GM23338 (cell line): ENCODE results near the gene FGGY. TPM values are rescaled to one million over a fixed set of nuclear protein-coding genes. Genes with fewer than 3 reads are reported as not detected.

Source experiments
- ATAC-seq: fragments of 200-7000 bp; cut with Tn5 transposase; 3 replicates; pipeline ENCODE4 v1.9.1; 2020
- DNase-seq: peaks from one replicate; pipeline ENCODE4 v3.0.0-alpha.2; 2015; ENCODE audit warnings: low spot score
- H2AFZ ChIP-seq: fragments of 200-600 bp; sonication (generic); 2 replicates; pipeline ENCODE4 v1.8.0; 2016; ENCODE audit warnings: antibody characterized with exemption, mild to moderate bottlenecking, moderate library complexity
- H3F3A ChIP-seq: fragments of 200-600 bp; sonication (generic); replicated peaks from 2 replicates; pipeline ENCODE4 v1.8.0; 2017; ENCODE audit warnings: antibody characterized with exemption, mixed run types, low read depth
- H3K27ac ChIP-seq: fragments of 200-600 bp; sonication (generic); 2 replicates; pipeline ENCODE4 v1.6.1; 2016; ENCODE audit warnings: low read depth
- H3K27me3 ChIP-seq: fragments of 200-600 bp; sonication (generic); 2 replicates; pipeline ENCODE4 v1.8.0; 2016; ENCODE audit warnings: mild to moderate bottlenecking, mixed run types, moderate library complexity; ENCODE audit not compliant: insufficient read depth
- H3K36me3 ChIP-seq: fragments of 200-600 bp; sonication (generic); 2 replicates; pipeline ENCODE4 v1.8.0; 2016; ENCODE audit warnings: mild to moderate bottlenecking; ENCODE audit not compliant: insufficient read depth
- H3K4me1 ChIP-seq: fragments of 200-600 bp; sonication (generic); 2 replicates; pipeline ENCODE4 v1.8.0; 2016; ENCODE audit warnings: mild to moderate bottlenecking, moderate library complexity; ENCODE audit not compliant: insufficient read depth
- H3K4me2 ChIP-seq: fragments of 200-600 bp; sonication (generic); 2 replicates; pipeline ENCODE4 v1.7.1; 2017; ENCODE audit warnings: mixed run types
- H3K4me3 ChIP-seq: fragments of 200-600 bp; sonication (generic); 2 replicates; pipeline ENCODE4 v1.6.1; 2016; ENCODE audit warnings: mixed run types
- H3K79me2 ChIP-seq: fragments of 200-600 bp; sonication (generic); replicated peaks from 2 replicates; pipeline ENCODE4 v1.8.0; 2017; ENCODE audit warnings: mild to moderate bottlenecking; ENCODE audit not compliant: insufficient read depth
- H3K9me2 ChIP-seq: fragments of 200-600 bp; sonication (generic); 2 replicates; pipeline ENCODE4 v1.8.0; 2017; ENCODE audit not compliant: insufficient read depth
- H4K20me1 ChIP-seq: fragments of 200-600 bp; sonication (generic); replicated peaks from 2 replicates; pipeline ENCODE4 v1.8.0; 2017; ENCODE audit warnings: mild to moderate bottlenecking; ENCODE audit not compliant: insufficient read depth
- H3K27ac Mint-ChIP-seq: 2 replicates; pipeline ENCODE4 v1.8.0; 2020; ENCODE audit warnings: inconsistent platforms, mild to moderate bottlenecking, moderate library complexity, mixed read lengths
- H3K27me3 Mint-ChIP-seq: 3 replicates; pipeline ENCODE4 v1.8.0; 2022; ENCODE audit warnings: low read depth, mild to moderate bottlenecking, moderate library complexity, mixed read lengths, inconsistent platforms; ENCODE audit not compliant: insufficient read depth, poor library complexity
- H3K36me3 Mint-ChIP-seq: 3 replicates; pipeline ENCODE4 v1.8.0; 2021; ENCODE audit warnings: low read depth, mild to moderate bottlenecking, inconsistent platforms, moderate library complexity, mixed read lengths
- H3K4me1 Mint-ChIP-seq: 3 replicates; pipeline ENCODE4 v1.8.0; 2020; ENCODE audit warnings: mild to moderate bottlenecking, inconsistent platforms, mixed read lengths
- H3K4me3 Mint-ChIP-seq: 3 replicates; pipeline ENCODE4 v1.8.0; 2021; ENCODE audit warnings: moderate library complexity, mild to moderate bottlenecking, inconsistent platforms, mixed read lengths
- H3K9me3 Mint-ChIP-seq: 3 replicates; pipeline ENCODE4 v1.8.0; 2020; ENCODE audit warnings: moderate library complexity, mild to moderate bottlenecking, inconsistent platforms, mixed read lengths
- CREB1 ChIP-seq: fragments of 250-450 bp; sonication (Bioruptor Pico); IDR thresholded peaks from 2 replicates; pipeline ENCODE4 v1.5.0; 2020; ENCODE audit warnings: low read depth, mild to moderate bottlenecking, moderate library complexity
- EZH2 ChIP-seq: fragments of 200-600 bp; sonication (generic); IDR thresholded peaks from one replicate; pipeline ENCODE4 v1.8.0; 2017; ENCODE audit warnings: antibody characterized with exemption, mild to moderate bottlenecking, low read depth; ENCODE audit not compliant: unreplicated experiment
- EZH2phosphoT487 ChIP-seq: fragments of 200-600 bp; sonication (generic); IDR thresholded peaks from one replicate; pipeline ENCODE4 v1.8.1; 2018; ENCODE audit warnings: antibody characterized with exemption; ENCODE audit not compliant: unreplicated experiment
- NANOG ChIP-seq: IDR thresholded peaks from 2 replicates; pipeline ENCODE4 v1.6.1; 2016; ENCODE audit warnings: antibody characterized with exemption, borderline replicate concordance
- POLR2AphosphoS5 ChIP-seq: IDR thresholded peaks from 2 replicates; pipeline ENCODE4 v1.6.1; 2016; ENCODE audit warnings: antibody characterized with exemption, low read depth
- STAT1 ChIP-seq: IDR thresholded peaks from one replicate; pipeline ENCODE4 v1.6.1; 2016; ENCODE audit warnings: antibody characterized with exemption; ENCODE audit not compliant: unreplicated experiment
- ZNF114 ChIP-seq: fragments of 250-450 bp; sonication (Bioruptor Pico); IDR thresholded peaks from 2 replicates; pipeline ENCODE4 v1.5.0; 2020; ENCODE audit warnings: mild to moderate bottlenecking, moderate library complexity
- ZNF462 ChIP-seq: fragments of 250-450 bp; sonication (Bioruptor Pico); IDR thresholded peaks from 2 replicates; pipeline ENCODE4 v1.5.0; 2020; ENCODE audit warnings: mild to moderate bottlenecking, moderate library complexity
- polyA plus RNA-seq: library from polyadenylated mRNA; unstranded; fragments of >200 nt; fragmentation: Nextera tagmentation; extraction: Ambion mirVana; gene quantifications from 2 replicates; pipeline ENCODE4 v1.2.1, GENCODE V29; 2016
- total RNA-seq: library from RNA; depleted of rRNA; stranded (reverse); fragments of >200 nt; shearing (Covaris generic); gene quantifications from 2 replicates; pipeline ENCODE4 v1.2.3, GENCODE V29; 2014
- TF ChIP-seq, protein P1 (sequence below): IDR thresholded peaks from one replicate; pipeline ENCODE4 v1.6.1; 2018; ENCODE audit warnings: antibody characterized with exemption; ENCODE audit not compliant: unreplicated experiment

The FGGY gene
- total and polyA plus RNA-seq, 2 experiments from 2014 or later: 10.9 to 21.4 TPM

DNA sequence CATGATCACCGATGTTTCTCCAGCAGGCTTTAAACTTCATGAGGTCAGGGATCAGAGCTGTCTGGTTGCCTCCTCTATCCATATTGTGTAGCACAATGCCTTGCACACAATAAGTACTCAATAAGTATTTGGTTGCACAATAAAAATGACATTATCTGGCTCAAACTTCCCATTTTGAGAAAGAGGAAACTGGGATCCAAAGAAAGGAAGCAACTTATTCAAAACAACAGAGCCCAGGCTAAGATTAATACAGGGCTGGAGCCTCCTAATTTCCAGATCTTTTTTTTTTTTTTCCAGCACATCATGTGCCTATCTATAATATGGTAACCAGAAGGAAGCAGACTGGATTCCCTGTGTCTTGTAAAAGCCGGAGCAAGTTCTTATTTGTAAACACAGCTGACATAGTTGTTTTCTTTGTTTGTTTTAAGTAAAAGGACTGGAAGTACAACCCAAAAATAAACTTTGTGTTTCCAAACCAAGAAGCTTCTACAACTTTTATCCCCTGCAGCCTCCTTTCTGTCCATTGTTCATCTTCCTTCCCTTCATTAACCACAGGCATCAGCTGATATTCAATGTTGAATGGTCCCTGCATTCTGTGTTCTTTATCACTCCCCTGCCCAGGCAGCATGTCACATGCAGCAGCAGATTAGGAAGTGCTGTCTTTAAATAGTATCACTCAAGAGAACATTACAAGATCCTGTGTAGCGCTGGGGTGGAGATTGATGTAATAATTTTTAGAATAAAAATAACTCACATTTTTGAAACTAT is 446.6 kb downstream of the FGGY start:
- ATAC-seq: no peak
- no peaks in the 10 kb centered on the region for H3K27me3 Mint-ChIP-seq
- H3K4me2 ChIP-seq: no peak overlapping the region

More for the DNA sequence above, 446.6 kb downstream of the FGGY start:
- Histone ChIP-seq H3K36me3 (no peaks in the 10 kb centered on the region), H2AFZ (no peak overlapping the region), H3K9me2 (peaks cover 12% of the 10 kb centered on the region), H3K27ac (no peak overlapping the region), H3K4me1 (no peaks in the 10 kb centered on the region), H3F3A (no peaks in the 10 kb centered on the region), H3K27me3 (no peaks in the 10 kb centered on the region), H4K20me1 (no peaks in the 10 kb centered on the region), H3K79me2 (no peaks in the 10 kb centered on the region), H3K4me3 (no peak overlapping the region)
- Mint-ChIP-seq H3K36me3 (no peaks in the 10 kb centered on the region), H3K9me3 (no peaks in the 10 kb centered on the region), H3K4me1 (no peaks in the 10 kb centered on the region), H3K27ac (no peak overlapping the region), H3K4me3 (no peak overlapping the region)
- no peak for TF ChIP-seq NANOG
- no peak for TF ChIP-seq EZH2phosphoT487
- no peak for TF ChIP-seq CREB1 (CRISPR knock-in tag)
- TF ChIP-seq, protein P1, sequence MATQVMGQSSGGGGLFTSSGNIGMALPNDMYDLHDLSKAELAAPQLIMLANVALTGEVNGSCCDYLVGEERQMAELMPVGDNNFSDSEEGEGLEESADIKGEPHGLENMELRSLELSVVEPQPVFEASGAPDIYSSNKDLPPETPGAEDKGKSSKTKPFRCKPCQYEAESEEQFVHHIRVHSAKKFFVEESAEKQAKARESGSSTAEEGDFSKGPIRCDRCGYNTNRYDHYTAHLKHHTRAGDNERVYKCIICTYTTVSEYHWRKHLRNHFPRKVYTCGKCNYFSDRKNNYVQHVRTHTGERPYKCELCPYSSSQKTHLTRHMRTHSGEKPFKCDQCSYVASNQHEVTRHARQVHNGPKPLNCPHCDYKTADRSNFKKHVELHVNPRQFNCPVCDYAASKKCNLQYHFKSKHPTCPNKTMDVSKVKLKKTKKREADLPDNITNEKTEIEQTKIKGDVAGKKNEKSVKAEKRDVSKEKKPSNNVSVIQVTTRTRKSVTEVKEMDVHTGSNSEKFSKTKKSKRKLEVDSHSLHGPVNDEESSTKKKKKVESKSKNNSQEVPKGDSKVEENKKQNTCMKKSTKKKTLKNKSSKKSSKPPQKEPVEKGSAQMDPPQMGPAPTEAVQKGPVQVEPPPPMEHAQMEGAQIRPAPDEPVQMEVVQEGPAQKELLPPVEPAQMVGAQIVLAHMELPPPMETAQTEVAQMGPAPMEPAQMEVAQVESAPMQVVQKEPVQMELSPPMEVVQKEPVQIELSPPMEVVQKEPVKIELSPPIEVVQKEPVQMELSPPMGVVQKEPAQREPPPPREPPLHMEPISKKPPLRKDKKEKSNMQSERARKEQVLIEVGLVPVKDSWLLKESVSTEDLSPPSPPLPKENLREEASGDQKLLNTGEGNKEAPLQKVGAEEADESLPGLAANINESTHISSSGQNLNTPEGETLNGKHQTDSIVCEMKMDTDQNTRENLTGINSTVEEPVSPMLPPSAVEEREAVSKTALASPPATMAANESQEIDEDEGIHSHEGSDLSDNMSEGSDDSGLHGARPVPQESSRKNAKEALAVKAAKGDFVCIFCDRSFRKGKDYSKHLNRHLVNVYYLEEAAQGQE: no peak
- no peak for TF ChIP-seq POLR2AphosphoS5
- TF ChIP-seq ZNF462 (CRISPR knock-in tag): no peak
- no peak for TF ChIP-seq EZH2
- no peak for TF ChIP-seq STAT1
- no peak for TF ChIP-seq ZNF114
- no peak for DNase-seq
